ENCODE results near the gene RGL1.

GRCh38 chr1:183893561-183894289, 88.8 kb downstream of the RGL1 start:
- TF ChIP-seq ZNF335 (tag by site-specific recombination; conservative IDR thresholded peaks at IDR 0.05) (no peak), ZNF600 (tag by site-specific recombination; IDR thresholded peaks at IDR 0.05) (no peak), ATF2 (tag by site-specific recombination; IDR thresholded peaks at IDR 0.05; ENCODE audit: low read depth) (no peak), ZNF302 (tag by site-specific recombination; IDR thresholded peaks at IDR 0.05; ENCODE audit: low read depth) (no peak), ZFP37 (tag by site-specific recombination; IDR thresholded peaks at IDR 0.05) (no peak), ZFHX2 (tag by site-specific recombination; conservative IDR thresholded peaks at IDR 0.05) (no peak), GLI4 (tag by site-specific recombination; IDR thresholded peaks at IDR 0.05) (no peak), SP2 (tag by site-specific recombination; IDR thresholded peaks at IDR 0.05) (no peak)
- TF ChIP-seq, protein P1, sequence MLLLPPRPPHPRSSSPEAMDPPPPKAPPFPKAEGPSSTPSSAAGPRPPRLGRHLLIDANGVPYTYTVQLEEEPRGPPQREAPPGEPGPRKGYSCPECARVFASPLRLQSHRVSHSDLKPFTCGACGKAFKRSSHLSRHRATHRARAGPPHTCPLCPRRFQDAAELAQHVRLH (tag by site-specific recombination; IDR thresholded peaks at IDR 0.05), result no peak
- TF ChIP-seq, protein P2, sequence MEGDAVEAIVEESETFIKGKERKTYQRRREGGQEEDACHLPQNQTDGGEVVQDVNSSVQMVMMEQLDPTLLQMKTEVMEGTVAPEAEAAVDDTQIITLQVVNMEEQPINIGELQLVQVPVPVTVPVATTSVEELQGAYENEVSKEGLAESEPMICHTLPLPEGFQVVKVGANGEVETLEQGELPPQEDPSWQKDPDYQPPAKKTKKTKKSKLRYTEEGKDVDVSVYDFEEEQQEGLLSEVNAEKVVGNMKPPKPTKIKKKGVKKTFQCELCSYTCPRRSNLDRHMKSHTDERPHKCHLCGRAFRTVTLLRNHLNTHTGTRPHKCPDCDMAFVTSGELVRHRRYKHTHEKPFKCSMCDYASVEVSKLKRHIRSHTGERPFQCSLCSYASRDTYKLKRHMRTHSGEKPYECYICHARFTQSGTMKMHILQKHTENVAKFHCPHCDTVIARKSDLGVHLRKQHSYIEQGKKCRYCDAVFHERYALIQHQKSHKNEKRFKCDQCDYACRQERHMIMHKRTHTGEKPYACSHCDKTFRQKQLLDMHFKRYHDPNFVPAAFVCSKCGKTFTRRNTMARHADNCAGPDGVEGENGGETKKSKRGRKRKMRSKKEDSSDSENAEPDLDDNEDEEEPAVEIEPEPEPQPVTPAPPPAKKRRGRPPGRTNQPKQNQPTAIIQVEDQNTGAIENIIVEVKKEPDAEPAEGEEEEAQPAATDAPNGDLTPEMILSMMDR (tag by site-specific recombination; IDR thresholded peaks at IDR 0.05), result no peak
- TF ChIP-seq, protein P3, sequence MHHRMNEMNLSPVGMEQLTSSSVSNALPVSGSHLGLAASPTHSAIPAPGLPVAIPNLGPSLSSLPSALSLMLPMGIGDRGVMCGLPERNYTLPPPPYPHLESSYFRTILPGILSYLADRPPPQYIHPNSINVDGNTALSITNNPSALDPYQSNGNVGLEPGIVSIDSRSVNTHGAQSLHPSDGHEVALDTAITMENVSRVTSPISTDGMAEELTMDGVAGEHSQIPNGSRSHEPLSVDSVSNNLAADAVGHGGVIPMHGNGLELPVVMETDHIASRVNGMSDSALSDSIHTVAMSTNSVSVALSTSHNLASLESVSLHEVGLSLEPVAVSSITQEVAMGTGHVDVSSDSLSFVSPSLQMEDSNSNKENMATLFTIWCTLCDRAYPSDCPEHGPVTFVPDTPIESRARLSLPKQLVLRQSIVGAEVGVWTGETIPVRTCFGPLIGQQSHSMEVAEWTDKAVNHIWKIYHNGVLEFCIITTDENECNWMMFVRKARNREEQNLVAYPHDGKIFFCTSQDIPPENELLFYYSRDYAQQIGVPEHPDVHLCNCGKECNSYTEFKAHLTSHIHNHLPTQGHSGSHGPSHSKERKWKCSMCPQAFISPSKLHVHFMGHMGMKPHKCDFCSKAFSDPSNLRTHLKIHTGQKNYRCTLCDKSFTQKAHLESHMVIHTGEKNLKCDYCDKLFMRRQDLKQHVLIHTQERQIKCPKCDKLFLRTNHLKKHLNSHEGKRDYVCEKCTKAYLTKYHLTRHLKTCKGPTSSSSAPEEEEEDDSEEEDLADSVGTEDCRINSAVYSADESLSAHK (tag by site-specific recombination; IDR thresholded peaks at IDR 0.05), result no peak
- TF ChIP-seq, protein P4, sequence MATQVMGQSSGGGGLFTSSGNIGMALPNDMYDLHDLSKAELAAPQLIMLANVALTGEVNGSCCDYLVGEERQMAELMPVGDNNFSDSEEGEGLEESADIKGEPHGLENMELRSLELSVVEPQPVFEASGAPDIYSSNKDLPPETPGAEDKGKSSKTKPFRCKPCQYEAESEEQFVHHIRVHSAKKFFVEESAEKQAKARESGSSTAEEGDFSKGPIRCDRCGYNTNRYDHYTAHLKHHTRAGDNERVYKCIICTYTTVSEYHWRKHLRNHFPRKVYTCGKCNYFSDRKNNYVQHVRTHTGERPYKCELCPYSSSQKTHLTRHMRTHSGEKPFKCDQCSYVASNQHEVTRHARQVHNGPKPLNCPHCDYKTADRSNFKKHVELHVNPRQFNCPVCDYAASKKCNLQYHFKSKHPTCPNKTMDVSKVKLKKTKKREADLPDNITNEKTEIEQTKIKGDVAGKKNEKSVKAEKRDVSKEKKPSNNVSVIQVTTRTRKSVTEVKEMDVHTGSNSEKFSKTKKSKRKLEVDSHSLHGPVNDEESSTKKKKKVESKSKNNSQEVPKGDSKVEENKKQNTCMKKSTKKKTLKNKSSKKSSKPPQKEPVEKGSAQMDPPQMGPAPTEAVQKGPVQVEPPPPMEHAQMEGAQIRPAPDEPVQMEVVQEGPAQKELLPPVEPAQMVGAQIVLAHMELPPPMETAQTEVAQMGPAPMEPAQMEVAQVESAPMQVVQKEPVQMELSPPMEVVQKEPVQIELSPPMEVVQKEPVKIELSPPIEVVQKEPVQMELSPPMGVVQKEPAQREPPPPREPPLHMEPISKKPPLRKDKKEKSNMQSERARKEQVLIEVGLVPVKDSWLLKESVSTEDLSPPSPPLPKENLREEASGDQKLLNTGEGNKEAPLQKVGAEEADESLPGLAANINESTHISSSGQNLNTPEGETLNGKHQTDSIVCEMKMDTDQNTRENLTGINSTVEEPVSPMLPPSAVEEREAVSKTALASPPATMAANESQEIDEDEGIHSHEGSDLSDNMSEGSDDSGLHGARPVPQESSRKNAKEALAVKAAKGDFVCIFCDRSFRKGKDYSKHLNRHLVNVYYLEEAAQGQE (tag by site-specific recombination; IDR thresholded peaks at IDR 0.05), result no peak
